ENCODE results near the gene NCAN.

- no peak for TF ChIP-seq CTCF (CRISPR knock-in tag; IDR thresholded peaks at IDR 0.05)
- no peak for TF ChIP-seq SUZ12 (IDR thresholded peaks at IDR 0.05; ENCODE audit: low read depth, low read length)
- TF ChIP-seq NAIF1 (CRISPR knock-in tag; IDR thresholded peaks at IDR 0.05; ENCODE audit: borderline replicate concordance) = no peak
- no peak for TF ChIP-seq ZNF792 (CRISPR knock-in tag; IDR thresholded peaks at IDR 0.05)
- no peak for TF ChIP-seq ZNF18 (CRISPR knock-in tag; IDR thresholded peaks at IDR 0.05; ENCODE audit: insufficient replicate concordance)
- TF ChIP-seq EED (CRISPR knock-in tag; IDR thresholded peaks at IDR 0.05) = no peak
- TF ChIP-seq TEAD3 (CRISPR knock-in tag; optimal IDR thresholded peaks at IDR 0.05; ENCODE audit: borderline replicate concordance) = no peak
- TF ChIP-seq KDM5A (IDR thresholded peaks at IDR 0.05; ENCODE audit: borderline replicate concordance, low read length) = no peak
These were observed 25.0 kb upstream of the NCAN start for GRCh38 chr19:19186742-19187141.

Measured in HepG2 (cell line).